Measurements from ENCODE around the gene TMEM220. TPM values are rescaled to one million over a fixed set of nuclear protein-coding genes. Genes with fewer than 3 reads are reported as not detected.

TMEM220 gene
- total and polyA plus RNA-seq, 9 of the 15 experiments (the other 6 are each of a cell fraction or from before 2014, with no cell fraction given) = not detected

DNA sequence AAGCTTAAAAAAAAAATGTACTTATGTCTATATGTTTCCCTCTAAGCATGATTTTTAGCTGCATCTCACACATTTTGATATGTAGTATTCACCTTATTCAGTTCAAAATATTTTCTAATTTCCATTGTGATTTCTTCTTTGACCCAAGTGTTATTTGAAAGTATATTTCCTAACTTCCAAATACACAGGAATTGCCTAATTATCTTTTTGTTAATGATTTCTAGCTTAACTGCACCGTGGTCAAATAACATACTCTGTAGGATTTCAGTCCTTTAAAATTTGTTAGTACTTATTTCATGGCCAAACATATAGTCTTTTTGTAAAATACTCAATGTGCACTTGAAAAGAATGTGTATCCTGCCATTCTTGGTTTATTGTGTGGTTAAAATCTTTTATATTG is 11.3 kb downstream of the TMEM220 start:
- DNase-seq (ENCODE audit: extremely low read depth in 1 of 4, low spot score in 3 of 4) (no peak), FAIRE-seq (no peak), ATAC-seq (no peak)
- Histone ChIP-seq H2AFZ (ENCODE audit: low read depth, low read length) (no peak overlapping the region), H3K9ac (ENCODE audit: insufficient read depth in 1 of 2, low read depth in 2 of 2, low read length in 2 of 2) (no peak overlapping the region), H3K4me3 (no peak overlapping the region), H3K79me2 (ENCODE audit: control insufficient read depth, insufficient read depth, low read length) (no peaks in the 10 kb centered on the region), H3K4me1 (replicated peaks in 1 of 2; ENCODE audit: control insufficient read depth in 2 of 2, insufficient read depth in 2 of 2, low read length in 2 of 2) (no peaks in the 10 kb centered on the region), H3K4me2 (ENCODE audit: insufficient read depth, low read length) (no peak overlapping the region), H3K27me3 (ENCODE audit: control insufficient read depth in 2 of 2, insufficient read depth in 2 of 2, low read length in 2 of 2) (no peaks in the 10 kb centered on the region), H3K9me1 (ENCODE audit: control insufficient read depth, insufficient read depth, low read length) (no peaks in the 10 kb centered on the region), H3K36me3 (ENCODE audit: control insufficient read depth, insufficient read depth, low read length) (no peaks in the 10 kb centered on the region), H3K9me3 (replicated peaks; ENCODE audit: control insufficient read depth, insufficient read depth, low read depth, low read length) (no peaks in the 10 kb centered on the region), H3K27ac (ENCODE audit: extremely low read depth, low read depth, low read length) (no peak overlapping the region), H4K20me1 (replicated peaks; ENCODE audit: control insufficient read depth, insufficient read depth, low read length) (no peaks in the 10 kb centered on the region)
- ChIA-PET POLR2A (interaction anchor here (0.7 kb wide), 1 partner anchor 48 kb away, joined by 4 read pairs; no protein-coding TSS in a partner anchor), CTCF (ENCODE audit: low intra/inter-chr PET ratio) (no interaction called here)
- in situ Hi-C loops (cut with MboI) = no loop called here
- WGBS (ENCODE audit: insufficient coverage, low coverage, missing lambda C conversion rate) = 0% methylated on average over 1 of the region's 1 CpG
- no TSS peak for BruUV-seq (replicated peaks)
- intact Hi-C loops (cut with micrococcal nuclease) = no loop called here
- TF ChIP-seq BHLHE40 (IDR thresholded peaks at IDR 0.05; ENCODE audit: low read length) (no peak), SRSF9 (IDR thresholded peaks at IDR 0.05; ENCODE audit: borderline replicate concordance, low read depth, low read length) (no peak), POLR3G (IDR thresholded peaks at IDR 0.05; ENCODE audit: extremely low read depth, insufficient read length, insufficient replicate concordance) (no peak), ZNF134 (CRISPR knock-in tag; conservative IDR thresholded peaks at IDR 0.05) (no peak), ZNF449 (CRISPR knock-in tag; IDR thresholded peaks at IDR 0.05) (no peak), SFPQ (IDR thresholded peaks at IDR 0.05; ENCODE audit: low read depth, low read length) (no peak), RUNX1 (IDR thresholded peaks at IDR 0.05; ENCODE audit: low read depth) (no peak), TAF9B (IDR thresholded peaks at IDR 0.05; ENCODE audit: partially characterized antibody) (no peak), ZNF695 (CRISPR knock-in tag; IDR thresholded peaks at IDR 0.05) (no peak)

Data from K562 (cell line).